Chondrocyte (in vitro differentiated cells): ENCODE measurements around the gene SSR4. TPM values are rescaled to one million over a fixed set of nuclear protein-coding genes. Genes with fewer than 3 reads are reported as not detected.

Experiments
- DNase-seq: peaks from one replicate; pipeline ENCODE4 v3.0.0; 2021; ENCODE audit warnings: mixed read lengths, low spot score
- H3K27ac Mint-ChIP-seq: one replicate; pipeline ENCODE4 v1.8.0; 2021; ENCODE audit warnings: mild to moderate bottlenecking, moderate library complexity, mixed read lengths; ENCODE audit not compliant: unreplicated experiment
- H3K27me3 Mint-ChIP-seq: 2 replicates; pipeline ENCODE4 v1.8.0; 2021; ENCODE audit warnings: low read depth, mixed read lengths
- H3K36me3 Mint-ChIP-seq: 2 replicates; pipeline ENCODE4 v1.8.0; 2021; ENCODE audit warnings: low read depth, mixed read lengths
- H3K4me1 Mint-ChIP-seq: 2 replicates; pipeline ENCODE4 v1.8.0; 2021; ENCODE audit warnings: low read depth, mild to moderate bottlenecking, mixed read lengths
- H3K4me3 Mint-ChIP-seq: one replicate; pipeline ENCODE4 v1.8.0; 2021; ENCODE audit warnings: mild to moderate bottlenecking, moderate library complexity, mixed read lengths; ENCODE audit not compliant: unreplicated experiment
- H3K9me3 Mint-ChIP-seq: 2 replicates; pipeline ENCODE4 v1.8.0; 2021; ENCODE audit warnings: low read depth, mixed read lengths
- CTCF ChIP-seq: fragments of 200-600 bp; sonication (generic); IDR thresholded peaks from 2 replicates; pipeline ENCODE4 v1.5.0; 2021; ENCODE audit warnings: antibody characterized with exemption, mild to moderate bottlenecking, moderate library complexity
- total RNA-seq: library from RNA; stranded (reverse); gene quantifications from 3 replicates; pipeline ENCODE4 v1.2.1, GENCODE V29; 2021

The SSR4 gene
- total RNA-seq, 1 donor from 2014 or later: 245 TPM

GRCh38 chrX:153821066-153821465, 26.6 kb downstream of the SSR4 start:
- Mint-ChIP-seq H3K4me1 (peaks cover 5% of the 10 kb centered on the region), H3K27ac (no peak overlapping the region), H3K36me3 (no peaks in the 10 kb centered on the region), H3K9me3 (peaks cover 3% of the 10 kb centered on the region), H3K27me3 (no peaks in the 10 kb centered on the region), H3K4me3 (no peak overlapping the region)
- no peak for TF ChIP-seq CTCF
- no peak for DNase-seq

DNA sequence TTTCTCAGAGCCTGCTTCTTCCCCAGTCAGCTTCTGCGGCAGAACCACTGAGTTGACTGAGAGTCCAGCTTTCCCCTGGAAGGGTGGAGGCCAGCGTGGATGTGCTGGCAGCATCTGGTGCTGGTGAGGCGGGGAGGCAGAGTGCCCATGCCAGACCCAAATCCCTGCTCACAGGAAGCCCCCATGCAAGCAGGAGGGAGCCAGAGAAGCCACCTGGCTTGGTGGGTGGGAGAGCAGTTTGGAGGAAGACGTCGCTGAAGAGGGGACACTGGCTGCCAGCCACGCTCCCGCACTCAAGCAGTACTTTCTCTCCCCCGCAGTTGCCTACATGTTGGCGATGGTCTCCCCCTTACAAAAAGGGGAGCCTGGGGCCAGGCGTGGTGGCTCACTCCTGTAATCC, 29.9 kb downstream of the SSR4 start:
- no peak for TF ChIP-seq CTCF
- no peak for DNase-seq
- no peak overlapping the region for H3K4me3 Mint-ChIP-seq
- H3K36me3 Mint-ChIP-seq: no peaks in the 10 kb centered on the region
- no peak overlapping the region for H3K27ac Mint-ChIP-seq
- peaks cover 12% of the 10 kb centered on the region for H3K4me1 Mint-ChIP-seq
- peaks cover 5% of the 10 kb centered on the region for H3K9me3 Mint-ChIP-seq
- H3K27me3 Mint-ChIP-seq: no peaks in the 10 kb centered on the region

DNA sequence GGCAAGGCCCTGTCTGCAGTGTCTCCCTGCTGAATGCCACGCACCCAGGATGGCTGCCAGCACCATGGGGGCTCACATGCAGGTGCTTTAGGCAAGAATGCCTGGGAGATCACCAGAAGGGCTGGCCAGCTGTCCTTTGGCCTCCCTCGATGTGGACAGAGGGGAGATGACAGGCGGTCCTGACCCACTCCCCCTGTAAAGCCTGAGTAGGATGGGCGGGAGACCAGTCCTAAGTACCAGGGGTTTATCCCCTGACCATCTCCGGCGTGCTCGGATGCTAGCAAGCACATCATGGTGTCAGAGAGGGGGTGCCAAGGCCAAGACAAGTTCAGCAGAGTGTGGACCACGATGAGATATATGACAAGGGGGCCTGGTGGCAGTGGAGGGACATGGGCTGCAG, 30.6 kb downstream of the SSR4 start:
- H3K36me3 Mint-ChIP-seq: no peaks in the 10 kb centered on the region
- H3K27me3 Mint-ChIP-seq: no peaks in the 10 kb centered on the region
- H3K9me3 Mint-ChIP-seq: peaks cover 5% of the 10 kb centered on the region

DNA sequence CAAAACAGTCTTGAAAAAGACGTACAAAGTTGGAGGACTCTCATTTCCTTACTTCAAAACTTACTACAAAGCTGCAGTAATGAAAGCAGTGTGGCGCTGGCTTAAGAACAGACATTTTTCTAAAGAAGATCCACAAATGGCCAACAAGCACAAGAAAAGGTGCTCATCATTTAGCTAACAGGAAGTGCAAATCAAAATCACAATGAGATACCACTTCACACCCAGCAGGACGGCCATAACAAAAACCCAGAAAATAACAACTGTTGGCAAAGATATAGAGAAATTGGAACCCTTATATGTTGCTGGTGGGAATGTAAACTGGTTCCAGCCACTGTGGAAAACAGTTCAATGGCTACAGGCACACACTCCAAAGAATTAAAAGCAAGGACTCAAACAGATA, 32.5 kb downstream of the SSR4 start:
- H3K9me3 Mint-ChIP-seq: peaks cover 5% of the 10 kb centered on the region
- H3K36me3 Mint-ChIP-seq: no peaks in the 10 kb centered on the region
- no peaks in the 10 kb centered on the region for H3K27me3 Mint-ChIP-seq
- no peak overlapping the region for H3K27ac Mint-ChIP-seq
- TF ChIP-seq CTCF: no peak
- H3K4me3 Mint-ChIP-seq: no peak overlapping the region
- H3K4me1 Mint-ChIP-seq: peaks cover 7% of the 10 kb centered on the region
- DNase-seq: no peak

More for the DNA sequence above, 30.6 kb downstream of the SSR4 start:
- no peak for TF ChIP-seq CTCF
- no peak for DNase-seq
- Mint-ChIP-seq H3K4me3 (no peak overlapping the region), H3K4me1 (peaks cover 7% of the 10 kb centered on the region), H3K27ac (no peak overlapping the region)

- no peak overlapping the region for H3K4me3 Mint-ChIP-seq
- H3K36me3 Mint-ChIP-seq: no peaks in the 10 kb centered on the region
- peaks cover 8% of the 10 kb centered on the region for H3K9me3 Mint-ChIP-seq
- H3K27me3 Mint-ChIP-seq: no peaks in the 10 kb centered on the region
- no peak overlapping the region for H3K27ac Mint-ChIP-seq
- no peak for DNase-seq
- H3K4me1 Mint-ChIP-seq: peaks cover 7% of the 10 kb centered on the region
- TF ChIP-seq CTCF: no peak
Observed at GRCh38 chrX:153827903-153828302, 33.4 kb downstream of the SSR4 start.
